Measurements from ENCODE around the gene LRBA. TPM values are rescaled to one million over a fixed set of nuclear protein-coding genes. Genes with fewer than 3 reads are reported as not detected.

The LRBA gene
- total and polyA plus RNA-seq, 12 donors: 6.2 to 31.2 (median 23.9) TPM

DNA sequence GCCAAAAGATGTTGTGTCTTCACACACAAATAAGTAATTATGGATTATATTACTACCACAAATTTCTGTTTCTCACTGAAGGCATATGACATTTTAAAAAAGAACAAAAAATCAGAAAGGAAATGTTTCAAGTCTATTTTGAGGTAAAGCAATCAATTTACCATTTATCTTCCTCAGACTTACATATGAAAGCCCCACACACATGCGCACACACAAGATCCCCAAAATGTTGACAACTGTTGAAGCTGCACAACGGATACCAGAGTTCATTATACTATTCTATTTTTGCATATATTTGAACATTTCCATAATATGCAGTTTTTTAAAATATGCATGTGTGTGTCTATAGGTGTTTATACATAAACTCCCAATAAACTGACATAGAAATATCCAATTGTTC lies 2.7 kb downstream of the LRBA start:
- Histone ChIP-seq H3K27ac (no peak overlapping the region), H3K27me3 (no peaks in the 10 kb centered on the region), H3K4me3 (no peak overlapping the region), H3K36me3 (peaks cover 0 to 17% (median 0%) of the 10 kb centered on the region in 9 donors), H3K4me1 (peaks cover 0 to 34% (median 24%) of the 10 kb centered on the region in 9 donors), H3K9me3 (no peaks in the 10 kb centered on the region)
- 86 to 88% methylated on average over 2 of the region's 2 CpGs for WGBS, 2 donors
- intact Hi-C loops (cut with DNase I): no loop called here
- TF ChIP-seq CTCF (IDR thresholded peaks at IDR 0.05): no peak
- ATAC-seq (no peak), DNase-seq (no peak)

DNA sequence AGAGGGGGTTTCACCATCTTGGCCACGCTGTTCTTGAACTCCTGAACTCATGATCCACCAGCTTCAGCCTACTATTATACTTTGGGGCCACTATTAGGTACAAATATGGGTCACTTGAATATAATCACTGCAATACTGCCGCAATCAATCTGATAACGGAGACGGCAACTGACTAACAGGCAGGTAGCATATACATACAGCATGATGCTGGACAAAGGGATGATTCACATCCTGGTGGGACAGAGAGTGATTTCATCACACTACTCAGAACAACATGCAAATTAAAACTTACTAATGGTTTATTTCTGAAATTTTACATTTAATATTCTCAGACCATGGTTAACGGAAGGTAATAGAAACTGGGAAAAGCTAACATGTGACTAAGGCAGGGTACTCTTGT lies 10.9 kb downstream of the LRBA start:
- ATAC-seq: no peak
- TF ChIP-seq CTCF (IDR thresholded peaks at IDR 0.05): no peak
- Histone ChIP-seq H3K36me3 (peaks cover 0 to 10% (median 0%) of the 10 kb centered on the region in 9 donors), H3K27me3 (no peaks in the 10 kb centered on the region), H3K4me3 (no peak overlapping the region), H3K4me1 (peaks cover 0 to 1% (median 0%) of the 10 kb centered on the region in 9 donors), H3K9me3 (no peaks in the 10 kb centered on the region), H3K27ac (no peak overlapping the region)
- 94 to 95% methylated on average over 5 of the region's 5 CpGs for WGBS, 2 donors
- DNase-seq: no peak
- intact Hi-C loops (cut with DNase I): no loop called here

DNA sequence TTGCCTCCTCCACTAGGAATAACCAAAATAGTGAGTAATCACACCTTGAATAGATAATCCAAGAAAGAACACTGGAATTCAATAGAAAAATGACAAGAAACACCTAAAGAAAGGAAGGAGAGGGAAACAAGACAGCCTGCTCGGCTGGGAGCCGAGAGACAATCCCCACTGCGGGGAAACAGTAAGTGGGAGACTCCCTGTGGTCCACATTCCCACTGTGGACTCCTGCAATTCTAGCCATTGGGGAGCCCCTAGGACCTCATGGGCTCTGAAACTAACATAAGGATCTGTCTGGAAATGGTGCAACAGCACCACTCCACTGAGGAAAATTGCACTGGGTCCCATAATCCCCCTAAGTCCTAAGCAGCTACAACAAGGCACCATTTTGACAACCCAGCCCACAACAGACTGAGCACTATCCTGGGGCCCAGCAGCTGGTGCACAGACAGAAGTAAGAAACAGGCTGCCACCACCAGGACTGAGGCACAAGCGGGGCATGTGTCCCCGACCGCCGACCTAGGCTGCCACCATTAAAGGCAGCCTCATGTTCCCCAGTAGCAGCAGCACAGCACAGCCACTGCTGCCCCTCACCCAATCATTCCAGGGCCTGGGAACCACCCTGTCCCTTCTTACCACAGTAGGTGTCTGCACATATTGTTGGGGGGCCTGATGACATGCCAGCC lies 14.2 kb downstream of the LRBA start:
- DNase-seq (no peak), ATAC-seq (peak in 1 of 8 donors; percentile 65)
- Histone ChIP-seq H3K4me3 (no peak overlapping the region), H3K36me3 (no peaks in the 10 kb centered on the region), H3K27ac (no peak overlapping the region), H3K27me3 (no peaks in the 10 kb centered on the region), H3K9me3 (no peaks in the 10 kb centered on the region), H3K4me1 (peaks cover 0 to 8% (median 0%) of the 10 kb centered on the region in 9 donors)
- 98% methylated on average over 7 of the region's 7 CpGs for WGBS, 2 donors
- intact Hi-C loops (cut with DNase I): no loop called here
- TF ChIP-seq CTCF (IDR thresholded peaks at IDR 0.05): no peak

- intact Hi-C loops (cut with DNase I): no loop called here
- H3K27me3 ChIP-seq: no peaks in the 10 kb centered on the region
- no peaks in the 10 kb centered on the region for H3K9me3 ChIP-seq
- H3K4me1 ChIP-seq: peaks cover 0 to 8% (median 0%) of the 10 kb centered on the region in 9 donors
- no peak for TF ChIP-seq CTCF (IDR thresholded peaks at IDR 0.05)
- no peak overlapping the region for H3K27ac ChIP-seq
- 91 to 97% methylated on average over 1 of the region's 1 CpG for WGBS, 2 donors
- H3K36me3 ChIP-seq: no peaks in the 10 kb centered on the region
- DNase-seq (no peak), ATAC-seq (no peak)
- no peak overlapping the region for H3K4me3 ChIP-seq
These were observed 16.0 kb downstream of the LRBA start for GRCh38 chr4:150999086-150999485.
